ENCODE measurements around the gene NCBP2L.
"Not testable (repeated sequence)": the region's sequence is repeated elsewhere in the genome, so short reads cannot be mapped to it uniquely, and the experiment has no call there.

NCBP2L gene

DNA sequence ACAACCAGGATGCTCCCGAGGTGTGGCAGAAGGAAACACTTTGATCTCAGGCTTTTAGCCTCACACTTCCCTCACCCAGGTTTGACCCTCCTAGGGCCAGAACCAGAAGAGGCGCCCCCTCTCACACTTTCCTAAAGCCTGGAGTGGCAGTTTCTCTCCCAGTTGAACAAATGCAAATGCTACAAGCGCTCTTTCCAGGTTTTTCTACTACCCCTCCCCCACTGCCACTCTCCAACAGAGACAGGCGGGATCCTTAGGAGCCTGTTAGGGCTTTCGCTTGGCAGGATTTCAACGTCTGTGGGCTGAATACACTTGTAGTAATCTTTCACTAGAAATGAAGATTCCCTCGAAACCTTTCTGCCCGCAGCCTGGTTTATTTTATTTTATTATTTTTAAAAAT is 4.3 kb upstream of the NCBP2L start:
- H3K27me3 ChIP-seq (ENCODE audit: control insufficient read depth, insufficient read depth, low read length) = peaks cover 49% of the 10 kb centered on the region
- H3K27ac ChIP-seq (ENCODE audit: low read depth, low read length) = no peak overlapping the region
- H3K4me3 ChIP-seq (ENCODE audit: low read depth, low read length) = no peak overlapping the region
- H3K4me1 ChIP-seq (ENCODE audit: control insufficient read depth, insufficient read depth, low read length) = peaks cover 27% of the 10 kb centered on the region
- no peaks in the 10 kb centered on the region for H3K36me3 ChIP-seq (ENCODE audit: control insufficient read depth, insufficient read depth, low read length)
- H3K9me3 ChIP-seq (ENCODE audit: control insufficient read depth, insufficient read depth, low read depth, low read length) = no peaks in the 10 kb centered on the region
- no peak overlapping the region for H3K9ac ChIP-seq (ENCODE audit: low read length)

DNA sequence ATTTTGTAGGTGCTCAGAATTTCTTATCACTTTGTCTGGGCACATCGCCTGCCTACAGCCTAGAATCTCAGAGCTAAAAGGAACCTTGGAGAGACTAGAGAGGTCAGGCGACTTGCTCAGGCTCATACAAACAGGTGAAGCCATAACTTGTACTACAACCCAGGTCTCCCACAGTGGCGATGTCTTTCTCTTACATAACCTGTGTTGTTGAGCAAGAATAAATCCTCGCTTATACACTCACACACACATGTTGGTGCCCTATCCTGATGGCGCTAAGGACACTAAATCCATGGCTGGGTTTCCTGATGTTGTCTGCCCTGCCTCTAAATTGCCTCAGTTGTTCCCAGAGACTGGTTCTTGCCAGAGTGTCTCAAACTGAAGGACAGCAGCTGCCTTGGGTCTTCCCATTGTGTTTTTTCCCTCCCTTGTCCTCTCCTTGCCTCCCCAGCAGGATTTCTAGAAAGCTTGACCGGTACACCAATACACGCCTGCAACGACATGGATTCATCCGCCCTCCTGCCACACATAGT is 3.6 kb upstream of the NCBP2L start:
- no peaks in the 10 kb centered on the region for H3K9me3 ChIP-seq (ENCODE audit: control insufficient read depth, insufficient read depth, low read depth, low read length)
- no peak overlapping the region for H3K27ac ChIP-seq (ENCODE audit: low read depth, low read length)
- H3K36me3 ChIP-seq (ENCODE audit: control insufficient read depth, insufficient read depth, low read length) = no peaks in the 10 kb centered on the region
- H3K9ac ChIP-seq (ENCODE audit: low read length) = no peak overlapping the region
- peaks cover 49% of the 10 kb centered on the region for H3K27me3 ChIP-seq (ENCODE audit: control insufficient read depth, insufficient read depth, low read length)
- H3K4me1 ChIP-seq (ENCODE audit: control insufficient read depth, insufficient read depth, low read length) = peaks cover 27% of the 10 kb centered on the region
- peak overlapping the region; percentile 1; the same call in 1 of the 2 replicates for H3K4me3 ChIP-seq (ENCODE audit: low read depth, low read length)

DNA sequence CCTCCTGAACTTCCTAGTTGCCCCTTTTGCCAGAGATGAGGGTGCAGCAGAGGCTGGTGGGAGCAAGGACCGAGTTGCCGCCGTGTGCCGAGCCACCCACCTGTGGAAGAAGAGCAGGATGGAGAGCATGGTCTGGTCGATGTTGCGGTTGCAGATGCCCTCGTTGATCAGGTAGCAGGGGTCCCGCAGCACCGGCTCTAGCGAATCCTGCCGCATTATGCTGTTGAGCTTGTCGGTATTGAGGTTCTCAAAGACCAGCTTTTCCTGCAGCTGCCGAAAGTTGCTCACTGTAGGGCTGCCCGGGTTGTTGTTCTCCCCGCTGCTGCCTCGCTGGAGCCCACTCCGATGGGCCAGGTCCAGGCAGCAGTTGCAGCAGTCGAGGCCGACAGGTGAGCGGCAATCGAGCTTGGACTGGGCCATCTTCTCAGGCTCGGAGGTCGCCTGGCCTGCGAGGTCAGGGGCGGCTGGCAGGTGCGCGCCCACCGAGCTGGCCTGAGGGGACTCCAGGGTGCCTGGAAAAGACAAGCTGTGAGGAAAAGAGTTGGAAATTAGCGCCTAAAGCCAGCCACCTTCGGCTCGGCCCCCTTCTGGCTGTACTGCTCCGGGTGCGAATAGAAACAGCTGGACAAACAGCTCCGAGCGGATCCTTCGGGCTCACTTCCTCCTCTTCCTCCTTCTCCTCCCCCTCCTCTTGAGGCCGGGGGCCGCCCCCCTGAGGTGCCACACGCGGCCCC is 2.4 kb upstream of the NCBP2L start:
- peak overlapping the region; percentile 40 for H3K9ac ChIP-seq (ENCODE audit: low read length)
- peaks cover 49% of the 10 kb centered on the region for H3K27me3 ChIP-seq (ENCODE audit: control insufficient read depth, insufficient read depth, low read length)
- no peaks in the 10 kb centered on the region for H3K9me3 ChIP-seq (ENCODE audit: control insufficient read depth, insufficient read depth, low read depth, low read length)
- peak overlapping the region; percentile 65 for H3K4me3 ChIP-seq (ENCODE audit: low read depth, low read length)
- peaks cover 27% of the 10 kb centered on the region for H3K4me1 ChIP-seq (ENCODE audit: control insufficient read depth, insufficient read depth, low read length)
- no peaks in the 10 kb centered on the region for H3K36me3 ChIP-seq (ENCODE audit: control insufficient read depth, insufficient read depth, low read length)
- H3K27ac ChIP-seq (ENCODE audit: low read depth, low read length) = no peak overlapping the region

DNA sequence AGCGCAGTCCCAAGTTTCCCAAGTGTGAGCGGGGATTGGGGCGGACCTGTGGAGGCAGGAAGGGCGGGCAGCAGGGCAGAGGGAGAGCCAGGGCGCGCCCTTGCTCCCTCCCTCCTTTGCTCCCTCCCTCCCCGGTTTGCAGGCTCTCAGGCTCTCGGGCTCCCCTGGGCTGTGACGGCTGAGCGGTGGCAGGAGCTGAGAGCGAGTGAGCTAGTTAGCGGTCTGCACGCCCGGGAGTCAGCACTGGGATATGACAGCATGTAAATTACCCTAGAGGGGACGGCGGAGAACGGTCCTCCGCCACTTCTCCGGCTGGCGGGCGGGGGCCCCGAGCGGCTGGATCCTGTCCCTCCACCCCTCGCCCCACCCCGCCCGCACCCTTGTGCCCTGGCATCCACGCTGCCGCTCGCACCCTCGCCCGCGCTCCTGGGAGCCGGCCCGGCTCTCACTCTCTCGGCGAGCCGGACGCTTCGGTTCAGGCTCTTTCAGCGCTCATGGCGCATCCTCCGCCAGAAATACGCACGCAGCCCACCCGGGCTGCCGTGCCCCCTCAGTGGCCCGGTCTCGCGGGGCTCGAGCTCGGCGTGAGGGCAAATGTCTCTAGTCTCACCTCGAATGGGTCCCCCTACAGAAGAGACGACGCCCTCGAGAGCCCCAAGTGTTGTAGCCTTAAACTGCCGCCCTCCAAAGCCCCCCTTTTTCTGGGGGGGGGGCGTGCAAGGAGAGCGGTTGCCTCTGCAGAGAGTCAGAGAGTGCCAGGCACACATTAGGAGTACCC is 1.6 kb upstream of the NCBP2L start, which contains the start of gene TSC22D3:
TSC22D3 (minus strand) TSS at position 54 of the 778 bp plus-strand sequence. CDS start 368 bp downstream, outside the sequence.
- H3K4me1 ChIP-seq (ENCODE audit: control insufficient read depth, insufficient read depth, low read length) = peaks cover 27% of the 10 kb centered on the region
- H3K36me3 ChIP-seq (ENCODE audit: control insufficient read depth, insufficient read depth, low read length) = no peaks in the 10 kb centered on the region
- peak within 1 kb of the TSS; percentile 40 for H3K9ac ChIP-seq (ENCODE audit: low read length)
- H3K9me3 ChIP-seq (ENCODE audit: control insufficient read depth, insufficient read depth, low read depth, low read length) = no peaks in the 10 kb centered on the region
- H3K27ac ChIP-seq (ENCODE audit: low read depth, low read length) = no peak within 1 kb of the TSS
- H3K4me3 ChIP-seq (ENCODE audit: low read depth, low read length) = peak within 1 kb of the TSS; percentile 65
- H3K27me3 ChIP-seq (ENCODE audit: control insufficient read depth, insufficient read depth, low read length) = peaks cover 49% of the 10 kb centered on the region

DNA sequence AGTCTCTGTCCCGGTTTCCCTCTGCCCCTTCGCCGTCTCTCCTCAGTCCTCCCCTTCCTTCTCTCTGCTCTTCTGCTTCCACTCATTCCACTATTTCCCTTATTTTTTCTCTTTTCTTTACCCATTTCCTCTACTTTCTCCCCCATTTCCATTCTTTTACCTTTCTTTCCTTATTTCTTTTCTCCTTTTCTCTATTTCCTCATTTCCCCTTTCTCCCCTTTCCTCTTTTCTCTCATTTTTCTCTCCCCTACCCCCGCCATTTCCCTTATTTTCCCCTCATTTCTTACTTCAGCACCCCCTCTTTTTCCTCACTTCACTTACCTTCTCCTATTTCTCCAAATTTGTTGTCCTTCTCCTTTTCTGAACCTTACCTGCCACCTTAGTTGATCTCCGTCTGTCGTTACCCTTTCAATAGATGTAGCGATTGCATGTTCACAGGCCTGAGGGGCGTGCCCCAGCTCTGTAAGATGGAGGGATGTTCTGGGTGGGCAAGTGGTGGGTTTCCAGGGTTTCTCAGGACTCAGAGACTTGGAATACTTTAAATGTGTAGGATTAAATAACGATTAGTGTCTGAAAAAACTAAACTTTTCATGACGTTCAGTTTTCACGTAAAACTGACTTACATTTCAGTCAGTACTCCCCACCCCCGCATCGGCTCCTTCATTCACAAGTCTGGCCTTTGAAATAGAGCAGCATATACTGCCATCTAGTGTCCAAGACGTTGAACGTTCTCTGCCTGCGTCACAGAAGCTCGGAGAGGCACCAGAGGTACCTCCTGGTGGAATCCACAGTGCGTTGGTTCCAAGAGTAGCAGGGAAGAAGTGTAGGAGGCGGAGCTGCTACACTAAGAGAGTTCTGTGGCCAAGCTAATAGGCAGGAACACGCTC is 641 bp upstream of the NCBP2L start:
- Histone ChIP-seq H3K9ac (ENCODE audit: low read length) (no peak overlapping the region), H3K9me3 (ENCODE audit: control insufficient read depth, insufficient read depth, low read depth, low read length) (no peaks in the 10 kb centered on the region), H3K4me3 (ENCODE audit: low read depth, low read length) (peak overlapping the region; percentile 65), H3K4me1 (ENCODE audit: control insufficient read depth, insufficient read depth, low read length) (peaks cover 26% of the 10 kb centered on the region), H3K36me3 (ENCODE audit: control insufficient read depth, insufficient read depth, low read length) (no peaks in the 10 kb centered on the region), H3K27me3 (ENCODE audit: control insufficient read depth, insufficient read depth, low read length) (peaks cover 49% of the 10 kb centered on the region), H3K27ac (ENCODE audit: low read depth, low read length) (no peak overlapping the region)

DNA sequence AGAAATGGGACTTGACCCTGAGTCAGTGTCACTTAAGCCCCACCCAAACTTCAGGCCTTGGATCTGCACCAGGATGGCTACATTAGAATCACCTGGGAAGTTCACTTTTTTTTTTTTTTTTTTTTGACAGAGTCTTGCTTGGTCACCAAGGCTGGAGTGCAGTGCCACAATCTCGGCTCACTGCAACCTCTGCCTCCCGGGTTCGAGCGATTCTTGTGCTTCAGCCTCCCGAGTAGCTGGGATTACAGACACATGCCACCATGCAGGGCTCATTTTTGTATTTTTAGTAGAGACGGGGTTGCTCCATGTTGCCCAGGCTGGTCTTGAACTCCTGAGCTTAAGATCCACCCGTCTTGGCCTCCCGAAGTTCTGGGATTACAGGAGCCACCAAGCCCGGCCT is 3.0 kb downstream of the NCBP2L start:
- no peaks in the 10 kb centered on the region for H3K36me3 ChIP-seq (ENCODE audit: control insufficient read depth, insufficient read depth, low read length)
- H3K9me3 ChIP-seq (ENCODE audit: control insufficient read depth, insufficient read depth, low read depth, low read length) = no peaks in the 10 kb centered on the region

DNA sequence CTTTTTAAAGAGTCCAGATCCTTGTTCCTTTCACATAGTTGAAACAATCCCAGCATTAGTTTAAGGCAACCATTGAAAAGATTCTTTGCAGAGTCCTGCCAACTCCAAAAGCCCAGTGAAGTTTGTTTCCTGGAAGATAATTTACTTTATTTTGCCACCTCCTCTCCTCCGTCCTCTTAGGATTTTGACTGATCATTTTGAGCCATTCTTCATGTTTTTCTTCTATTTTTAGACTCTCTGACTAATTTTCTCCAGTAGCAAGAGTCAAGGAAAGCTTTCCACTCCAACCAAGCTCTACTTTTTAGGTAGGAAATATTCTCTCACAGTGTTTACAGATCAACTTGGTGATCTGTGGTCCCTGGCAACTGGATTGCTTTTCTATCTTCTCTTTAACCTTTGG is 10.3 kb downstream of the NCBP2L start:
- H3K27ac ChIP-seq (ENCODE audit: low read depth, low read length) = no peak overlapping the region
- H3K27me3 ChIP-seq (ENCODE audit: control insufficient read depth, insufficient read depth, low read length) = peaks cover 33% of the 10 kb centered on the region; the same call in 1 of the 2 replicates
- H3K9me3 ChIP-seq (ENCODE audit: control insufficient read depth, insufficient read depth, low read depth, low read length) = no peaks in the 10 kb centered on the region
- no peaks in the 10 kb centered on the region for H3K4me1 ChIP-seq (ENCODE audit: control insufficient read depth, insufficient read depth, low read length)
- H3K9ac ChIP-seq (ENCODE audit: low read length) = no peak overlapping the region
- no peaks in the 10 kb centered on the region for H3K36me3 ChIP-seq (ENCODE audit: control insufficient read depth, insufficient read depth, low read length)
- H3K4me3 ChIP-seq (ENCODE audit: low read depth, low read length) = no peak overlapping the region

More for the DNA sequence above, 3.0 kb downstream of the NCBP2L start:
- no peak overlapping the region for H3K9ac ChIP-seq (ENCODE audit: low read length)
- peaks cover 3% of the 10 kb centered on the region; the same call in 1 of the 2 replicates for H3K4me1 ChIP-seq (ENCODE audit: control insufficient read depth, insufficient read depth, low read length)
- no peak overlapping the region for H3K27ac ChIP-seq (ENCODE audit: low read depth, low read length)
- peaks cover 16% of the 10 kb centered on the region for H3K27me3 ChIP-seq (ENCODE audit: control insufficient read depth, insufficient read depth, low read length)
- no peak overlapping the region for H3K4me3 ChIP-seq (ENCODE audit: low read depth, low read length)

DNA sequence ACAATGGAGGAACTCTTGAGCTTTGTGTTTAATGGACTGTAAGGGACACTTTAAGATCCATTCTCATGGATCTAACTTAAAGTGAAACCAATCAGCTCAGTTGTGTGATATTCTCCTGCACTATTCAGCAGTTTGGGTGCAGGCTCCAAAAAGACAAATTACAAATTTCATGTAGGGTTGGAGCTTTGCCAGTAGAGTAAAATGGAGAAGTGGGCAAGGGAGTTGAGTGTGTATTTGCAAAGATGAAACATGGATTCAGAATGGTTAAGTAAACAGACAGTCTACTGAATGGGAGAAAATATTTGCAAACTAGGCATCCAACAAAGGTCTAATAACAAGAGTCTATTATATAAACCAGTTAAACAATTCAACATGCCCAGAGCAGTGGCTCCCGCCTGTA is 26.9 kb downstream of the NCBP2L start:
- peaks cover 8% of the 10 kb centered on the region; the same call in 1 of the 2 replicates for H3K9me3 ChIP-seq (ENCODE audit: control insufficient read depth, insufficient read depth, low read depth, low read length)
- H3K27ac ChIP-seq (ENCODE audit: low read depth, low read length) = no peak overlapping the region
- peaks cover 6% of the 10 kb centered on the region; the same call in 1 of the 2 replicates for H3K27me3 ChIP-seq (ENCODE audit: control insufficient read depth, insufficient read depth, low read length)
- H3K9ac ChIP-seq (ENCODE audit: low read length) = no peak overlapping the region
- no peaks in the 10 kb centered on the region for H3K4me1 ChIP-seq (ENCODE audit: control insufficient read depth, insufficient read depth, low read length)
- H3K36me3 ChIP-seq (ENCODE audit: control insufficient read depth, insufficient read depth, low read length) = no peaks in the 10 kb centered on the region
- no peak overlapping the region for H3K4me3 ChIP-seq (ENCODE audit: low read depth, low read length)

DNA sequence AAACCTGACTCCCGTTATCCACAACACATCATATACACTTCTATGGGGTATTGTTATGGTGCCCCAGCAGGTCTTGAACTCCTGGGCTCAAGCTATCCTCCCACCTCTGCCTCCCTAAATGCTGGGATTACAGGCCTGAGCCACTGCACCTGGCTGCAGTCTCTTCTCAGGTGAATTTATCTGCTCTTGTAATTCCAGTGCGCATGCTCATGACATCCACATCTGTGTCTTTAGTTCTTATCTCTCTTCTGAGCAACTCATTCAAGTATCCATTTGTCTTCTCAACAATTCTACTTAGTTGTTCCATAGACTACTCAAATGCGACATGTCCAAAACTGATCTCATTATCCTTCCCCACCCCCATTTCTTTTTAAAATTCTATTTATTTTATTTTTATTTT is 27.6 kb downstream of the NCBP2L start:
- H3K4me1 ChIP-seq (ENCODE audit: control insufficient read depth, insufficient read depth, low read length) = no peaks in the 10 kb centered on the region

DNA sequence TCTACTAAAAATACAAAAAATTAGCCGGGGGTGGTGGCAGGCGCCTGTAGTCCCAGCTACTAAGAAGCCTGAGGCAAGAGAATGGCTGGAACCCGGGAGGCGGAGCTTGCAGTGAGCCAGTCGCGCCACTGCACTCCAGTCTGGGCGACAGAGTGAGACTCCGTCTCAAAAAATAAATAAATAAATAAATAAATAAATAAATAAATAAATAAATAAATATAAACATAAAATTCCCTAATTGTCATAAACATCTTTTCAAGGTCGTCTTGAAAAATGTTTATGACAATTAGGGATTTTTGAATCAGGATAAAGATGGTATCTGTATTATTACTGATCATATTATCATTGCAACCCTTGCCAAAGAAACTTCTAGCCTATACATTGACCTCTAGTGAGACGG is 32.5 kb downstream of the NCBP2L start:
- H3K27ac ChIP-seq (ENCODE audit: low read depth, low read length); H3K4me1 ChIP-seq (ENCODE audit: control insufficient read depth, insufficient read depth, low read length); H3K27me3 ChIP-seq (ENCODE audit: control insufficient read depth, insufficient read depth, low read length): not testable (repeated sequence)

More for the DNA sequence above, 27.6 kb downstream of the NCBP2L start:
- Histone ChIP-seq H3K4me3 (ENCODE audit: low read depth, low read length) (no peak overlapping the region), H3K36me3 (ENCODE audit: control insufficient read depth, insufficient read depth, low read length) (no peaks in the 10 kb centered on the region), H3K27me3 (ENCODE audit: control insufficient read depth, insufficient read depth, low read length) (peaks cover 6% of the 10 kb centered on the region; the same call in 1 of the 2 replicates), H3K9ac (ENCODE audit: low read length) (no peak overlapping the region), H3K27ac (ENCODE audit: low read depth, low read length) (no peak overlapping the region), H3K9me3 (ENCODE audit: control insufficient read depth, insufficient read depth, low read depth, low read length) (peaks cover 8% of the 10 kb centered on the region; the same call in 1 of the 2 replicates)

More for the DNA sequence above, 32.5 kb downstream of the NCBP2L start:
- not testable (repeated sequence) for H3K9ac ChIP-seq (ENCODE audit: low read length); H3K9me3 ChIP-seq (ENCODE audit: control insufficient read depth, insufficient read depth, low read depth, low read length); H3K36me3 ChIP-seq (ENCODE audit: control insufficient read depth, insufficient read depth, low read length); H3K4me3 ChIP-seq (ENCODE audit: low read depth, low read length)

All from HUES6 (cell line).